HuH-7 (cell line): Measurements from ENCODE around the gene COQ3.

ENCODE experiments used
- DNase-seq: peaks from one replicate; pipeline ENCODE4 v3.0.0; 2011; ENCODE audit warnings: low spot score

Gene COQ3, protein sequence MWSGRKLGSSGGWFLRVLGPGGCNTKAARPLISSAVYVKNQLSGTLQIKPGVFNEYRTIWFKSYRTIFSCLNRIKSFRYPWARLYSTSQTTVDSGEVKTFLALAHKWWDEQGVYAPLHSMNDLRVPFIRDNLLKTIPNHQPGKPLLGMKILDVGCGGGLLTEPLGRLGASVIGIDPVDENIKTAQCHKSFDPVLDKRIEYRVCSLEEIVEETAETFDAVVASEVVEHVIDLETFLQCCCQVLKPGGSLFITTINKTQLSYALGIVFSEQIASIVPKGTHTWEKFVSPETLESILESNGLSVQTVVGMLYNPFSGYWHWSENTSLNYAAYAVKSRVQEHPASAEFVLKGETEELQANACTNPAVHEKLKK

GRCh38 chr6:99393698-99394531 is at the start of gene COQ3:
TSS of gene COQ3 (minus strand) at chr6:99394195. CDS start at chr6:99394179, 16 bp downstream.
- peak; percentile 86 for DNase-seq

DNA sequence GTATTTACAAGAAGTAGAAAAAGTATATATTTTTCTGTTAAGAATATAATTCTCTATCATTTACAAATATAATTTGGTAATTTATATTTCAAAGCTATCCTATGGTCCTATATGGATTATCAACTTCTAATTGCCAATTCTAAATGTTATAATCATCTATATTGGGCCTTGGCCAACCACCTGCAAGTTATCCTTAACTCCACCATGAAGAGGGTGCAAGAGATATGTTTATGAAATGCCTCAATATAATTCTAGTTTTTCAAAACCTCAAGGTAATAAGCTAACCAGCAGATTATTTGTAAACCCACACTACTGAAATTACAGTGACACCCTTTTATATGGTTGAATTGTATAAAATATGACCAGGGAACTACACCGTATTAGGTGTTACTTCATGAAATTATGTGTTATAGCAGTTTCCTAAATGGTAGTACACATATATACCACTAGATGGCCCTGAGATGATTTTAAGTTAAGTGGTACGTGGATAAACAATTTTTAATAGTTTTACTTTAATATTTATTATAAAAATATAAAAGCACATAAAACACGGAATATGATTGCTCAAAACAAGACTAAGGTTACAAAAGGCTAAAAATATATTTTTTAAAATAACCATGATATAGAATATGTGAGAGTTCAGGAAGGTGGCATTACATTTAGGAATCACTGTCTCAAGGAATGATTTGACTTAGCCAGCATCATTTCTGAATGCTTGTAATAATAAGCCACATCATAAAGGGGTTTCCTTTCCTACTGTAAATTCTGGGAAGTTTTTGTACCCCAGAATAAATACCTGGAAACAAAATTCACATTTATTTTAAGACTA is 40.9 kb upstream of the COQ3 start:
- no peak for DNase-seq

DNA sequence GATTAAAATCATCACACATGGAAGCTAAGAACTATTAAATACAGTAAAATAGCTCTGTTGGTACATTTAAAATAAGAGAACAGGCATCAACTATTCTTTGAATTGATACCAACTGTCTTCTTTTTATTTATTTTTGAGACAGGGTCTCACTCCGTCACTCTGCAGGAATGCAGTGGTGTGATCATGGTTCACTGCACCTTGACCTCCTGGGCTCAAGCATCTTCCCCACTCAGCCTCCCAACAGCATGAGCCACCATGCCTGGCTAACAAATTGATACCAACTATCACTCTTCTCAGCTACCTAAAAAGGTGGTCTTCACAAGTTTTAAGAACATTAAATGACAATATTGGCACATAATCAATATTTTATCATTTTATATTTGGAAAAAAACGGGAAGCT is 38.9 kb upstream of the COQ3 start:
- DNase-seq: no peak

DNA sequence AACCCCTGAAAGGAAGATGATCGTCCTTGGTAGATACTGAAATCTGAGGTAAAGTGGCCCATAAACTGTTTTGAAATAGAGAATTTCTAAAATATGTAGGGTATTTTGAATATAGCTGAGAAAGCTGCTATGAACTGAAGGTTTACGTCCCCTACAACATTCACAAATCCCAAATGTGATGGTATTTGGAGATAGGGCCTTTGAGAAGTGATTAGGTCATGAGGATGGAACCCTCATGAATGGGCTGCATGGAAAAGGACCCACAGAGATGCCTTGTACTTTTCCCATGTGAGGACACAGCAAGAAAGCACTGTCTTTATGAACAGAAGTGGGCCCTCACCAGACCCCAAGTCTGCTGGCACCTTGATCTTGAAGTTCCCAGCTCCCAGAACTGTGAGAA is 37.9 kb upstream of the COQ3 start:
- no peak for DNase-seq

DNA sequence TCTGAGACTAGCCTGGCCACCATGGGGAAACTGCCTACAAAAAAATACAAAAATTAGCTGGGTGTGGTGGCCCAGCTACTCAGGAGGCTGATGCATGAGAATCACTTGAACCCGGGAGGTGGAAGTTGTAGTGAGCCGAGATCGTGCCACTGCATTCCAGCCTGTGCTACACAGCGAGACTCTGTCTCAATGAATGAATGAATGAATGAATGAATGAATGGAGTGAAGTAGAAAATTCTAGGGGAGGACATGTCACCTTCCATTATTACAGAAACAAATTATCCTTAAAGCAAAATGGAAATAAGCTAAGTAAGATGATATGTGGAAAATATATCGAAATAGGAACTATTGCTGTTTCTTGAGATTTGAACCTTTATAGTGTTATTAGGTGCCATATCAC is 34.0 kb upstream of the COQ3 start:
- no peak for DNase-seq

GRCh38 chr6:99426451-99426757 is 32.4 kb upstream of the COQ3 start:
- DNase-seq: no peak

GRCh38 chr6:99425647-99426450 is 31.9 kb upstream of the COQ3 start:
- DNase-seq: peak; percentile 48

- DNase-seq: peak; percentile 74
Measured at GRCh38 chr6:99424761-99425646, 31.0 kb upstream of the COQ3 start, which contains the start of gene PNISR. TSS of gene PNISR (minus strand) at chr6:99425308. CDS start at chr6:99414659, 10,649 bp downstream.

DNA sequence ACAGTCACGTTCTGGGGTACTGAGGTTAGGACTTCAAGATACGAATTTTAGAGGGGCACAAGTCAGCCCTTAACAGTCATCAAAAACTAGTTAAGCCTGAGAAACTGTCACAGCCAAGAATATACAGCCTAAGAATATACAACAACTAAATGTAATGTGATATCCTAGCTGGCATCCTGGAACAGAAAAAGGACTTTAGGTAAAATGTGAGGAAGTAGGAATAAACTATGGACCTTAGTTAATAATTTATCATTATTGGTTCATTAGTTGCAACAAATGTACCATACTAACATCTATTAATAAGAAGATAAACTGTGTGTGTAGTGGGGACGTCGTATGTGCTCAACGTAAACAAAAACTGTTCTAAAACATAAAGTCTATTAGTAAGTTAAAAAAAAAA is 30.0 kb upstream of the COQ3 start:
- DNase-seq: no peak

- DNase-seq: no peak
Measured at GRCh38 chr6:99422912-99423311, 28.9 kb upstream of the COQ3 start.

GRCh38 chr6:99416892-99417767 is 23.1 kb upstream of the COQ3 start:
- no peak for DNase-seq

DNA sequence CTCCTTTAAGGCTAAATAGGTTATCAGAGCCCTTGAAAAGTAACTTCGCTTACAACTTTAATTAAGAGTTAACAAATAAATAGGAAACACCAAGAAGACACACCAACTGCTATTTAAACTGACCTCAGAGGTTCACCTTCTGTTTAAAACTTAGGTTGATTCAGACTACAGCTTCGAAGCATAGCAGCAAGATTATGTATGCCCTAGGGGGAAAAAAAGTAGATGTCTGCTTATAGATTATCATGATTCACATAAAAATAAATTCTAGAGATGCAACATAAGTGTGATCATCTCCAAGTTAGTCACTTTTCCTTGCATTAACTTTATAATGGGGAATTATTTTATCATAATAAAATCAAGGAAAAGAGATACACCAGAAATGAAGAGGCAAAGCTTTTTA is 22.2 kb upstream of the COQ3 start:
- no peak for DNase-seq

GRCh38 chr6:99415446-99415845 is 21.5 kb upstream of the COQ3 start:
- no peak for DNase-seq

DNA sequence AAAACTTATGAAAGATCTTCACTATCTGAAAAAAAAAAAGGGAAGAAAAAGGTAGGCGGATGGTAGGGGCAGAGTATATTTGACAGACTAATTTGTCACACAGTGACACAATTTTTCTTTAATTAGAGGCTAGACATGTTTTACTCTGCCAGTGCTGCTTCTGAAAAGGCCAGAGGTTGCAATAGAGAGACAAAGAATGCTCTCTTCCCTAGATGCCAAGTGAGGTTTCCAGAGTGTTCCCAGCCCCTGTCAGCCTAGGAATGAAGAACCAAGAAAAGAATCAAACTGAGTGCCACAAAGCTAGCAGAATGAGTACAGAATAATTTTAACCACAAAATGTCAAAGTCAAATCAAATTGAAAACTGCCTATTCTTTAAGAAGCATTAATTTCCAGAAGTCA is 18.1 kb upstream of the COQ3 start:
- DNase-seq: no peak

- DNase-seq: no peak
Measured at GRCh38 chr6:99409672-99410071, 15.7 kb upstream of the COQ3 start.

- DNase-seq: no peak
Measured at GRCh38 chr6:99407076-99407475, 13.1 kb upstream of the COQ3 start.

DNA sequence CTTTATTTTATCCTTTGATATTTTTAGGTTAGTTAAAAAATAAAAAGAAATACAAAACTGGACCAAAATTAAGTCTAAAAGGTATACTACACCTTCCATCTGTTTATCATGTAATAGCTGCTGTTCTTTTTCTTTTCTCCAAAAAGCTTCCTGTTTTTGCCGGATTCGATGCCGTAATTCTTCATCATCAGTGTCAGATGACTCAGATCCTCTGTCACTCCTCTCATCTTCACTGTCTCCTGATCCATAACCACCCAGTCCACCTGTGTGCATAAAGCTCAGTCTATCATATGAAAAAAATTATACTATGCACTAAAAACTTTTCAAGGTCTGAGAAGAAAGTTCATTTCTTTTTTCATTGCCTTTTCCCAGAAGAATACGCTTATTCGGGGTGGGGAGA is 8.5 kb upstream of the COQ3 start:
- DNase-seq: no peak

DNA sequence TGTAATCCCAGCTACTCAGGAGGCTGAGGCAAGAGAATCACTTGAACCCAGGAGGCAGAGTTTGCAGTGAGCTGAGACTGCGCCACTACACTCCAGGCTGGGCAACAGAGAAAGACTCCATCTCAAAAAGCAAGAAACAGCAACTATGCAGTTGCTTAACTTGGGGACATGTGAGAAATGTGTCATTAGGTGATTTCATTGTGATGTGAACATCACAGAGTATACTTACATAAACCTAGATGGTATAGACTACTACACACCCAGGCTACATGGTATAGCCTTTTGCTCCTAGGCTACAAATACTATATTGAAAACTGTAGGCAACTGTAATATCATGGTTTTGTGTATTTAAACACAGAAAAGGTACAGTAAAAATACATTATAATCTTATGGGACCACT is 3.3 kb upstream of the COQ3 start:
- no peak for DNase-seq

DNA sequence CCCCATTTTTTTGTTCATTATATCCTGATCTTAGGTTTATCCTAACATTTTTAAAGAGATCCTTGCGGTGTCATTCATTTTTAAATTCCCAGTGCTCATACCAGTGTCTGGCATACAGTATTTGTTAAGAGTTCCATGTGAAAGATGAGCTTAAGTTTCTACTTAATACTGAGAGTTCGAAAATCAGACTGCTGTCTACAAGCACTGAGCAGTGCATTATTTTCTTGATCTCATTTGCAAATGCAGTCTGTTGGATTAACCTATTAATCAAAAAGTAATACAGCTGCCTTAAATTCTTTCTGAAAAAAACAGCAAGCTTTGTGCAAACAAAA is 663 bp downstream of the COQ3 start:
- DNase-seq: no peak

DNA sequence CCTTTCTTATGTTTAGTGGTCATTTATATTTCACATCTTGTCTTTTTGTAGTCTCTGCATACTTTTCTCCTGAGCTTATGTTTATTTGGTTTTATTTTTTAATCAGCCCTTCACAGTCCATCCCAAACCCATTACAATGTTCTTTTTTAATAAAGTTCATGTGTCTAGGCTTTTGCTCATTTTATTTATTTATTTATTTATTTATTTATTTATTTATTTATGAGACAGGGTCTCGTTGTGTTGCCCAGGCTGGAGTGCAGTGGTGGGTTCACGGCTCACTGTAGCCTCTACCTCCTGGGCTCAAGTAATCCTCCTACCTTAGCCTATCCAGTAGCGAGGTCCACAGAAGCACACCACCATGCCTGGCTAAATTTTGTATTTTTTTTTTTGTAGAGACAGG is 3.1 kb downstream of the COQ3 start:
- no peak for DNase-seq
